DMS53 treated with DMSO at 0.1 percent for 48 hours (cell line): Measurements from ENCODE around the gene ARSK.
"Not testable (repeated sequence)": the region's sequence is repeated elsewhere in the genome, so short reads cannot be mapped to it uniquely, and the experiment has no call there.

Experiments
- DNase-seq: peaks from one replicate; lab custom pipeline; 2025; ENCODE audit not compliant: unreplicated experiment; lab: John Stamatoyannopoulos, UW

The ARSK gene

GRCh38 chr5:95620030-95620869 lies 65.3 kb downstream of the ARSK start, which contains the start of gene GPR150:
TSS of gene GPR150 (plus strand) at chr5:95620087. CDS start at chr5:95620276, 189 bp downstream.
- DNase-seq = peak; percentile 42

GRCh38 chr5:95620870-95621838 lies 66.3 kb downstream of the ARSK start:
- DNase-seq = peak; percentile 38

GRCh38 chr5:95621839-95622629 lies 67.1 kb downstream of the ARSK start:
- no peak for DNase-seq

- no peak for DNase-seq
Measured at GRCh38 chr5:95623706-95624105, 68.8 kb downstream of the ARSK start.

- no peak for DNase-seq
Measured at GRCh38 chr5:95624368-95624767, 69.5 kb downstream of the ARSK start.

GRCh38 chr5:95626701-95627100 lies 71.8 kb downstream of the ARSK start:
- DNase-seq = no peak

GRCh38 chr5:95627971-95628810 lies 73.3 kb downstream of the ARSK start:
- no peak for DNase-seq

GRCh38 chr5:95628933-95629332 lies 74.0 kb downstream of the ARSK start:
- no peak for DNase-seq

- no peak for DNase-seq
Measured at GRCh38 chr5:95630394-95630917, 75.6 kb downstream of the ARSK start.

GRCh38 chr5:95631255-95631958 lies 76.5 kb downstream of the ARSK start:
- DNase-seq = no peak

- no peak for DNase-seq
Measured at GRCh38 chr5:95631991-95632675, 77.2 kb downstream of the ARSK start.

GRCh38 chr5:95632942-95633341 lies 78.0 kb downstream of the ARSK start:
- DNase-seq = not testable (repeated sequence)

GRCh38 chr5:95633671-95634070 lies 78.8 kb downstream of the ARSK start:
- no peak for DNase-seq

- no peak for DNase-seq
Measured at GRCh38 chr5:95634081-95634480, 79.2 kb downstream of the ARSK start.

GRCh38 chr5:95638632-95639031 lies 83.7 kb downstream of the ARSK start:
- no peak for DNase-seq

- no peak for DNase-seq
Measured at GRCh38 chr5:95641741-95642220, 86.9 kb downstream of the ARSK start.

GRCh38 chr5:95643152-95643551 lies 88.3 kb downstream of the ARSK start:
- DNase-seq = no peak

GRCh38 chr5:95644351-95645042 lies 89.6 kb downstream of the ARSK start:
- peak; percentile 60 for DNase-seq
